Measurements from ENCODE around the gene EPHA8. TPM values are rescaled to one million over a fixed set of nuclear protein-coding genes. Genes with fewer than 3 reads are reported as not detected.

EPHA8 gene
- total RNA-seq, 4 donors from 2014 or later = not detected

DNA sequence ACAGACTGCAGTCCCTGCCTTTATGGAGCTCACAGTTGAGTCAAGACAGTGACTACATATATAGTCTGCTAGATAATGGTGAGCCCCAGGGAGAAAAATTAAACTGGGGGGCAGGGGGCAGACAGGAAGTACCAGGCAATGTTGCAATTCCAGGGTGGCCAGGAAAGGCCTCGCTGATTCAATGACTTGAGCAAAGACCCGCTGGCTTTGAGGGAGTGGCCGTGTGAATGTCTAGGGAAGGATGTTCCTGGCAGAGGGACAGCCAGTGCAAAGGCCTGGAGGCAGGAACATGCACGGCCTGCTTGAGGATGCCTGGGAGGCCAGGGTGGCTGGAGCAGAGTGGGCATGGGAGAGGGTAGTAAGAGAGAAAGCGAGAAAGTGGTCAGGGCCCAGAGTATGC is 23.0 kb upstream of the EPHA8 start:
- H3K36me3 ChIP-seq = no peaks in the 10 kb centered on the region
- no peaks in the 10 kb centered on the region for H3K9me3 ChIP-seq
- no peak overlapping the region for H3K4me3 ChIP-seq
- peaks cover 0 to 16% of the 10 kb centered on the region in 2 donors for H3K27me3 ChIP-seq
- H3K27ac ChIP-seq = no peak overlapping the region
- DNase-seq (ENCODE audit: low spot score in 2 of 2) = no peak
- WGBS, 2 donors = 45 to 46% methylated on average over 5 of the region's 5 CpGs
- H3K4me1 ChIP-seq = no peaks in the 10 kb centered on the region
- TF ChIP-seq POLR2A (IDR thresholded peaks at IDR 0.05) = no peak
- TF ChIP-seq EP300 (IDR thresholded peaks at IDR 0.05) = no peak
- TF ChIP-seq, protein P1, sequence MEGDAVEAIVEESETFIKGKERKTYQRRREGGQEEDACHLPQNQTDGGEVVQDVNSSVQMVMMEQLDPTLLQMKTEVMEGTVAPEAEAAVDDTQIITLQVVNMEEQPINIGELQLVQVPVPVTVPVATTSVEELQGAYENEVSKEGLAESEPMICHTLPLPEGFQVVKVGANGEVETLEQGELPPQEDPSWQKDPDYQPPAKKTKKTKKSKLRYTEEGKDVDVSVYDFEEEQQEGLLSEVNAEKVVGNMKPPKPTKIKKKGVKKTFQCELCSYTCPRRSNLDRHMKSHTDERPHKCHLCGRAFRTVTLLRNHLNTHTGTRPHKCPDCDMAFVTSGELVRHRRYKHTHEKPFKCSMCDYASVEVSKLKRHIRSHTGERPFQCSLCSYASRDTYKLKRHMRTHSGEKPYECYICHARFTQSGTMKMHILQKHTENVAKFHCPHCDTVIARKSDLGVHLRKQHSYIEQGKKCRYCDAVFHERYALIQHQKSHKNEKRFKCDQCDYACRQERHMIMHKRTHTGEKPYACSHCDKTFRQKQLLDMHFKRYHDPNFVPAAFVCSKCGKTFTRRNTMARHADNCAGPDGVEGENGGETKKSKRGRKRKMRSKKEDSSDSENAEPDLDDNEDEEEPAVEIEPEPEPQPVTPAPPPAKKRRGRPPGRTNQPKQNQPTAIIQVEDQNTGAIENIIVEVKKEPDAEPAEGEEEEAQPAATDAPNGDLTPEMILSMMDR (IDR thresholded peaks at IDR 0.05) = no peak

DNA sequence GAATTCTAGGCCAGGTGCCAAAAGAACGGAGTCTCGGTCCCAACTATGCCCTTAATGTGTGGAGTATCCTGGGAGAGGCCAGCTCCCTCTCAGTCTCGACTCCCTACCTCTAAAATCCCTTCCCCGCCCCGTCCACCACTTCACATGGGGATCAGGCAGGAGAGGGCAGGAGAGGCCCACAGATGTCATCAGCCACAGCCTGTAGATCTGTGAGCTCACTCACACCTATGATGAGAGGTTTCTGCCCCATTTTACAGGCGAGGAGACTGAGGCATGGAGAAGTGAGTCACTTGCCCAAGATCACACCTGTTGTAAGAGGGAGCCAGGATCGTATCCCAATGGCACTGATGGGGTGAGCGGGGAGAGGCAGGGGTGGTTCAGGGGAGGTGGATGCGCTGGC is 20.4 kb upstream of the EPHA8 start:
- H3K36me3 ChIP-seq = no peaks in the 10 kb centered on the region
- H3K27me3 ChIP-seq = peaks cover 0 to 37% of the 10 kb centered on the region in 2 donors
- no peaks in the 10 kb centered on the region for H3K4me1 ChIP-seq
- no peaks in the 10 kb centered on the region for H3K9me3 ChIP-seq
- H3K27ac ChIP-seq = no peak overlapping the region
- no peak overlapping the region for H3K4me3 ChIP-seq
- no peak for DNase-seq (ENCODE audit: low spot score in 2 of 2)
- TF ChIP-seq, protein P1 (IDR thresholded peaks at IDR 0.05) = no peak
- TF ChIP-seq POLR2A (IDR thresholded peaks at IDR 0.05) = no peak
- TF ChIP-seq EP300 (IDR thresholded peaks at IDR 0.05) = no peak
- WGBS, 2 donors = 70 to 74% methylated on average over 9 of the region's 9 CpGs

DNA sequence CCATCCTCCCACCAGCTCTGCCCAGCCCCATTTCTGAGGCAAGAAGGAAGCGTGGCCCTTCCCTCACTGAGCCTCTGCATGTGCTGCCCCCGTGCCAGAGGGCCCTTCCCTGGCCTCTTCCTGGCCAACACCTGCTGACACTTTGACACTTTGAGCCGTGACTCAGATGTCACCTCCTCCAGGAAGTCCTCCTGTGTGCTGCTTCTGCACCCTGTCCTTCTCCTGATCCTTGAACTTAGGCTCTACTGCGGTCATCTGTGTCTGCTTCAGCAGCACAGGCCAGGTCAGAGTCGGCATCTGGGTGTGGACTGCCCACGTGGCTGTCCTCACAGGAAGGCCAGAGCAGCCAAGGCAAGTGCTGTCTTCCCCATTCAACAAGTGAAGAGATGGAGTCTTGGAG is 19.6 kb upstream of the EPHA8 start:
- no peak for TF ChIP-seq POLR2A (IDR thresholded peaks at IDR 0.05)
- TF ChIP-seq, protein P1 (IDR thresholded peaks at IDR 0.05) = no peak
- no peak for TF ChIP-seq EP300 (IDR thresholded peaks at IDR 0.05)
- Histone ChIP-seq H3K9me3 (no peaks in the 10 kb centered on the region), H3K4me1 (no peaks in the 10 kb centered on the region), H3K36me3 (no peaks in the 10 kb centered on the region), H3K27ac (no peak overlapping the region), H3K4me3 (no peak overlapping the region), H3K27me3 (peaks cover 0 to 45% of the 10 kb centered on the region in 2 donors)
- no peak for DNase-seq (ENCODE audit: low spot score in 2 of 2)
- WGBS, 2 donors = 75 to 82% methylated on average over 5 to 6 of the region's 6 CpGs

DNA sequence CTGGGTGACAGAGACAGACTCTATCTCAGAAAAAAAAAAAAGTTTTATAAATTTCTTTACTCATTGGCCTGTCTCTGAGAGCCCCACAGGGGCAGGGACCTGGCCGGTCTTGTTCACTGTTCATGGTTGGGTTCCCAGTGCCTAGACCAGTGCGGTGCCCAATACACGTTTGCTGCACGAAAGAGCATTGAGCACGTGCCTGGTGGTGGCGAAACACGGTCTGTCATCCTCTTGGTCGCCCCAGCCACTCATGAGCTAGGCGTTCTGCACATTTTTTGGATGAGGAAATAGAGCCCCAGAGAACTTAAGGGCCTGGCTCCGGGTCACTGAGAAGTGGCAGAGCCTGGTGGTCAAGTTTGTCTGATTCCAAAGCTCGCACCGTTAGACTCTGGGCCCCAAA is 18.7 kb upstream of the EPHA8 start:
- no peak overlapping the region for H3K4me3 ChIP-seq
- WGBS, 2 donors = 86 to 88% methylated on average over 7 to 12 of the region's 12 CpGs

DNA sequence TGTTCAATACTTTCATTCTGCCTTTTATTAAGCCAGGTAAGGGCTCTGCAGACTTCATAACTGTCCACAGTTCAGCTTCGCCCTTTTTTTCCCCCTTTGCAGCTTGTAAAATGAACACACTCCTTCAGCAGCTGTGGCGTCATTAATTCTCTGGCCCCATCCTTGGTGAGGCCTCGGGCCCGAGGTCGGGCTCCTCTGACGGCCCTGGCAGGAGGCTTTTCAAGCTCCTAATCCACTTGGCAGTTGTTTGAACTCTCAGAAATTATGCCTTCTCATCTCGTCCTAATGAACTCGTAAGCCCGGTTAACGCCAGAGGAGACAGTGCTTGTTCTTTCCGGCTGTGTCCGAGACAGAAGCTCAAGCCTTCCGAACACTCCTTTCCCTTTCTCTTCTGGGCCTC is 18.1 kb upstream of the EPHA8 start:
- H3K9me3 ChIP-seq = no peaks in the 10 kb centered on the region
- no peaks in the 10 kb centered on the region for H3K36me3 ChIP-seq
- no peaks in the 10 kb centered on the region for H3K4me1 ChIP-seq
- peaks cover 0 to 60% of the 10 kb centered on the region in 2 donors for H3K27me3 ChIP-seq
- TF ChIP-seq, protein P1 (IDR thresholded peaks at IDR 0.05) = no peak
- TF ChIP-seq POLR2A (IDR thresholded peaks at IDR 0.05) = no peak
- no peak for TF ChIP-seq EP300 (IDR thresholded peaks at IDR 0.05)
- no peak for DNase-seq (ENCODE audit: low spot score in 2 of 2)
- no peak overlapping the region for H3K27ac ChIP-seq
- whole genome bisulfite sequencing, 2 donors = 43 to 45% methylated on average over 13 of the region's 13 CpGs
- no peak overlapping the region for H3K4me3 ChIP-seq

More for the DNA sequence above, 18.7 kb upstream of the EPHA8 start:
- TF ChIP-seq, protein P1 (IDR thresholded peaks at IDR 0.05) = no peak
- TF ChIP-seq EP300 (IDR thresholded peaks at IDR 0.05) (no peak), POLR2A (IDR thresholded peaks at IDR 0.05) (no peak)
- H3K36me3 ChIP-seq = no peaks in the 10 kb centered on the region
- no peak for DNase-seq (ENCODE audit: low spot score in 2 of 2)
- H3K27me3 ChIP-seq = peaks cover 0 to 55% of the 10 kb centered on the region in 2 donors
- no peaks in the 10 kb centered on the region for H3K4me1 ChIP-seq
- no peak overlapping the region for H3K27ac ChIP-seq
- no peaks in the 10 kb centered on the region for H3K9me3 ChIP-seq

Measured in tibial nerve (tissue), 4 donors.